SIG-M5 treated with dmso at 0.1 percent for 504 hours (cell line): ENCODE data around the gene SH2D7.
A peak's percentile ranks its signal among the peaks of the same experiment; 100 is the strongest.

Experiments
- DNase-seq: peaks from one replicate; lab custom pipeline; 2025; ENCODE audit not compliant: unreplicated experiment; lab: John Stamatoyannopoulos, UW

The SH2D7 gene

DNA sequence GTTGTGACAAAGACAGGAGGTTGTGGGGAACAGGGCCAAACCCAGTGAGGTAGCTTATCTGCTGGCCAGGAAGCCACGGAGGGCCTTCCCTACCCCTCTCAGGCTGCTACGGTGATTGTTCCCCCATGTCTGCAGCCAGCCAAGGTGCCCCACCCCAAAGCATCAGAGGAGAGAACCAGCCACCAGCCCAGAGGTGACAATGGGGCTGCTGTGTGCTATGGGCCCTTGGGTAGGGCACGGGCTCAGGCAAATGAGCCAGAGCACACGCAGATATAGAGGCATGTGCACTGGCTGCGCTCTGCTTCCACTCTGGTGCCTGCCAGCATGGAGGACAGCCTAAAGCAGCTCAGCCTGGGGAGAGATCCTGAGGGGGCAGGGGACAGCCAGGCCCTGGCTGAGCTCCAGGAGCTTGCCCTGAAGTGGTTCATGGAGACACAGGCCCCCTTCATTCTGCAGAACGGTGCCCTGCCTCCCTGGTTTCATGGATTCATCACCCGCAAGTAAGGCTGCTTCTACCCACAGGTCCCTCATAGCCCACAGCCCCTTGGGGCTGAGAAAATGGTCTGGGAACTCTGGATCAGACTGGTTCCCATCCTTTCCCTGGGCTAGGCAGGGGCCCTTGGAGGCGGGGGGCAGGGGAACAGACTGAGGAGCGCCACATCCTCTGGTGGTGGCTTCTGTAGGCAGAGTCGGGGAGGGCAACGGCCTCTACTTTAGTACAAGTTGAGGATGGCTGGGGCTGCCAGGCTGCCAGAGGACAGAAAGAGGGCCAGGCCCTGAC lies at the start of gene SH2D7:
TSS of gene SH2D7 (plus strand) at position 301 of the 781 bp plus-strand sequence. CDS start at position 325, 24 bp downstream.
- no peak for DNase-seq

GRCh38 chr15:78044407-78045155 lies 47.8 kb upstream of the SH2D7 start:
- DNase-seq: peak; percentile 20

GRCh38 chr15:78045189-78045588 lies 47.2 kb upstream of the SH2D7 start:
- DNase-seq: no peak

GRCh38 chr15:78046796-78047341 lies 45.5 kb upstream of the SH2D7 start:
- DNase-seq: no peak

DNA sequence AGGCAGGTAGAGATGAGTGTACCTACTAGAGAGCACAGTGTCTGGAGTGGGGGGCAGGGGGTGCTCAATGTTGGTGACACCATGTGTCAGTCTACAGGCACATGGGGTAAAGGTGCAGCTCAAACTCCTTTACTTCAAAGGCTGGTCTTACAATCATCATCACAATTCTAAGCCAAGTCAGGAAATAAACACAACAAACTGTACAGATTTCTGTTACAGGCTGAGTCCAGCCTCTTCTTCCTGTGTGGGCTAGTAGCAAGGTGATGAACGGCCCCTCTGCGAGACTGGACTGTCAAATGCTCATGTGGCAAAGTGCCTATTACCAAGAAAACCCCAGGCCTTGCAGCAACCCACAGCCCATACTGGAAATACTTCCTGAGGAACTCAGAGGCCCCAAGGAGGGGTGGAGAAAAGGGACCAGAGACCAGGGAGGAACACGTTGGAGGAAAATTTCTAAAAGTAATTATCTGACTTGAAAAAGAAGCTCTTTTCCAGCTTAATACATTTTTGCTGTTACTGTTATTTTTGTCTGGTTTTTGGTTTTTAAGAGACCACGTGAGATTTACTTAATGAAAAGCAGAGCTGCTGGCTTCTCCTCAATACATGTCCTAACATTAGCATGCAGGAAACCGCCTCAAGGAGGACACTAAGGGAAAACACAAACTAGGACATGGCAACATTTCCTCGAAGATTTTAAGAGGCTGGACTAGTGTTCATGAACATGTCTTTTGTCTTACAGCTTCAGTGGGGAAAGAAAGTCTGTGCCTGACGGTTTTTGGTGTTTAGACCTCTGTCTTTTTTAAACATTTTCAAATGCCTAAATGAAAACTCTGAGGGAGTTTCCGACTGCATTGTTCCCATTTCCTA lies 44.4 kb upstream of the SH2D7 start:
- DNase-seq: peak; percentile 62

GRCh38 chr15:78048628-78048920 lies 43.8 kb upstream of the SH2D7 start:
- no peak for DNase-seq

GRCh38 chr15:78049691-78050440 lies 42.5 kb upstream of the SH2D7 start:
- DNase-seq: peak; percentile 69

GRCh38 chr15:78050441-78050809 lies 41.9 kb upstream of the SH2D7 start:
- DNase-seq: no peak

DNA sequence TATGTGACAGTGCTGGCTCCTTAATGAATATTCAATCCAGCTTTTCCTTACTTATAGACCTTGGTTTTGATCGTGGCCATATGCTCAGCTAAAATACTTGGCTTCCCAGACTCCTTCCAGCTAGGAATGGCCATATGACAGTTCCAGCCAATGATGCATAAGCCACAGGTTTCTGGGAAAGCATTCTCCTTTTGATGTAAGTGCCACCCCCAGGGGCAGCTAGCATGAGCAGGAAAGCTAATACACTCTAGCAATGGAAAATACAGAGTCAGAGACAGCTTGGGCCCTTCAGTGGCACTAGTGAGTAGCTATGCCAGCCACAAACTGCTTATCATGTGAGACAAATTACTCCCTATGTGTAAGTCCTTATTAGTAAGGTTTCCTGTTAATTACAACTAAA lies 41.5 kb upstream of the SH2D7 start:
- no peak for DNase-seq

DNA sequence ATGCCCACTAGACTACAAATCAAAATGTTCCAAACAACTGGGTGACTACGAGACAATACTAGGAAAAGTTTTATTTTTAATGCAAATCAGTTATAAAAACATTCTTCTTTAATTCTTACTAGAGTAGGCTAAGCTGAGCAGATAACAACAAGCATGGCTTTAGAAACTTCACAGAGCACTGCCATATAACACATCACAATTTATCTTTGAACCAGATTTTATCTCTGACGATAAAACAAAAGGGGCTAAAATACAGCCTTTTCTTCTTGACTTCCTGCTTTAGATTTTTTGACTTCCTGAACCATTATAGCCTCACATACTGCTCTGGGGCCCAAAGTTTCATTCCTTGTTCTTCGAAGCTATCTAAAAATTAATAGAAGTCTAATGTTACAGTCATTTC lies 40.8 kb upstream of the SH2D7 start:
- DNase-seq: no peak

DNA sequence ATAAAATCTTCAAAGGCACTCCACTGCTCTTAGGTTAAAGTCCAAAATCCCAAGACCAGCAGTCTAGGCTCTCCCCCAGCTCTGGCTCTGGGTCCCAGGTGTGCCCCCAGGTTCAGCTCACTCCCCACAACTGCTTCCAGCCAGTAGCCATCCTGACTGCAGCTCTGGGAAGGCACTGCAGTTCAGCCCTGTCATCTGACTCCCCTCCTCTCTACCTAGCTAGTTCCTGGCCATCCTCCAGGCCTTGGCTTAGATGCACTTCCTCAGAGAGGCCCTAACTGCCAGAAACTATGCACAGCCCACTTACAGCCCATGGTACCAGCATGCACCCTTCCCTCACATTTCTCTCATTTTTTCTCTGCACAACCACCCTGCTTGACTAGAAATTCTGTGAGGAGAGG lies 40.4 kb upstream of the SH2D7 start:
- DNase-seq: no peak

- no peak for DNase-seq
These were observed 39.8 kb upstream of the SH2D7 start for GRCh38 chr15:78052545-78052944.

DNA sequence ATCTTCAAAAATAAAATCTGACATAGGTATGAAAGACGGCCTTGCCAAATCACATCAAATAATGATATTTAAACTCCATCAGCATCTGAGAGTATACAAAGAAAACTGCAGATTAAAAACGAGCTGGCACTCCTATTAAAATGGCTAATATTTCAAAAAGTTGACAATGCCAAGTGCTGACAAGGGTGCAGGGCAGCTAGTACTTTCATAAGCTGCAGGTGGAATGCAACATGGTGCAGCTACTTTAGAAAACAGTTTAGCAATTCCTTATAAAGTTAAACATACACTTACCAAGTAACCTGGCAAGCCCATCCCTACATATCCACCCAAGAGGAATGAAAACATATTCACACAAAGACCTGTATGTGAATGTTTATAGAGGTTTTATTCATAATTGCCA lies 37.8 kb upstream of the SH2D7 start:
- no peak for DNase-seq

- DNase-seq: no peak
These were observed 37.4 kb upstream of the SH2D7 start for GRCh38 chr15:78054966-78055365.

DNA sequence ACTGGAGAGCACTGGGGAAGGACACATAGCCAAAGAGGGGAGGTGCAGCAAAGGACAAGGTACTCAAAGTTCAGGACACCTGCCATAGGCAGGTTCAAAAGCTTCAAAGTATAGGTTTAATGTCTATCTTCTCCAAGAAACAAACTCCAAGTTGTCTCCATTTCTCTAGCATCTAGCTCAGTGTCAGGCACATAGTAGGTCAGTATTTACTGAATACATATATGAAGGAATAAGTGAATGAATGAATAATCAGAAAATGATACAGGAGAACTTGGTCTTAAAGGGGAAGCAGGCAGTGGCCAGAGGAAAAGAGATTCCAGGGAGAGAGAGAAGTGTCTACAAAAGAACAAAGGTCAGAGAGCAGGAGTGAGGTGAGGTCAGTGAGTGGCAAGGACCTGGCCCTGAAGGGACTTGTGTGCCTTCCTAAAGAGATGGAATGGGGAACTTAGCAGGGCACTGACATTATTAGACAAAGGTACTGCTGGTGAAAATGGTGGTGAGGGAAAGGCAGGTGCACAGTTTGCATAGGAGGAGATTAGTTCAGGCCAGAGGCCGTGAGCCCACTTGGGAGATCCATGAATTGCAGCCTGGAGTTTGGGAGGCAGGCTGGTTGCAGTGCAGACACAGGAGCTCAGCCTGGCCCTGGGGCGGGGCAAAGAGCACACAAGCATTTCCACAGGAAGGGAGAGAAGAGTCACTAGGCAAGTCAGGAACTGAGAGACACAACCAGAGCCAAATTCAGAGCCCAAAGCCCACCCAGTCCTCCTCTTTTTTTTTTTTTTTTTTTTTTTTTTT lies 36.2 kb upstream of the SH2D7 start:
- peak; percentile 54 for DNase-seq

DNA sequence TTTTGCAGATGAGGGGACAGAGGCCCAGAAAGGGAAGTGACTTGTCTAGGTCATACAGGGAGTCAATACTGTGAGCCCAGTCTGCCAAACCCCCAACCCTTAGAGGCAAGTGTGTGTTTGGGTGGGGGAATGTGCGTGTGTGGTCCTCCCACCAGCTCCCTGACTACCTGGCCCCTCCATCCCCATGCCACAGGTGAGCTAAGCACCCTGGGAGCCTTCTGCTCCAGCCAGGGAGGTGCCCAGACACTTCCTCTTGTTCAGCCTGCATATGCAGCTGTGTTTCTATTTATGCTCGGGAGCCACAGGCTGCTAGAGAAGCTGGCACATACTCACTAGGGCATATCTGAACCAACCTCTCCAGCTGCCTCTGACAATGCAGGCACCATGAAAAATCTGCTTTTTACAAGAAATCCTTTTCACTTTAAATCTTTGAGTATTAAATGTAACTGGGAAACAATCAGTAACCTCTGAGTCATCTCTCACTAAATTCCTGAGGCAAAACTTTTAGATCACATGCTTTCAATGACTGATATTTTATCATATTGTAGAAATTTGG lies 35.6 kb upstream of the SH2D7 start:
- peak; percentile 49 for DNase-seq

DNA sequence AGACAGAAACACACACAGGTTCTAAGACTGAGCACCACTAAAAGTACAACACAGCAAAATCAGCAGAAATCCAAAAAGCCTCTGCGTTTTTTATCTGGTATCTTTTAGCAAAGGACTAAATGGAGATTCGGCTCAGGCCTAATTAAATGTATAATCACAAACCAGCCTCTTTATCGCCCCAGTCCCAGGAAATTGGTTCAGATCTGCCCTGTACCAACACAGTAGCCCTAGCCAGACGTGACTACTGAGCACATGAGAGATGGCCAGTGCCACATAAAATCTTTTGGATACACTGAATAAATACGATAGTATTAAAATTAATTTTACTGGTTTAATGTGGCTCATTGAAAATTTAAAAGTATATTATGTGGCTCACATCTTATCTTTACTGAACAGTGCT lies 34.6 kb upstream of the SH2D7 start:
- no peak for DNase-seq

GRCh38 chr15:78058401-78058935 lies 33.9 kb upstream of the SH2D7 start:
- DNase-seq: no peak

- DNase-seq: peak; percentile 37
These were observed 33.1 kb upstream of the SH2D7 start for GRCh38 chr15:78059110-78059839.
